OCI-LY1 (cell line): Measurements from ENCODE around the gene ISX.

Experiments used
- H2AFZ ChIP-seq: fragments of 200-600 bp; sonication (generic), shearing (Covaris generic); 2 replicates; pipeline ENCODE4 v1.6.0; 2014; ENCODE audit warnings: antibody characterized with exemption, mild to moderate bottlenecking, low read length
- H3F3A ChIP-seq: fragments of 200-600 bp; sonication (generic), shearing (Covaris generic); 2 replicates; pipeline ENCODE4 v1.6.0; 2014; ENCODE audit warnings: mild to moderate bottlenecking, antibody characterized with exemption, low read length, moderate library complexity; ENCODE audit not compliant: insufficient read depth
- H3K27ac ChIP-seq: fragments of 200-600 bp; sonication (generic); 2 replicates; pipeline ENCODE4 v1.5.1; 2014; ENCODE audit warnings: low read length, mixed run types, mild to moderate bottlenecking, low read depth; ENCODE audit not compliant: poor library complexity, severe bottlenecking
- H3K27me3 ChIP-seq: fragments of 200-600 bp; sonication (generic); 2 replicates; pipeline ENCODE4 v1.6.0; 2014; ENCODE audit warnings: antibody characterized with exemption, mild to moderate bottlenecking, low read length, moderate library complexity; ENCODE audit not compliant: insufficient read depth
- H3K36me3 ChIP-seq: fragments of 200-600 bp; sonication (generic); 2 replicates; pipeline ENCODE4 v1.6.1; 2014; ENCODE audit warnings: mild to moderate bottlenecking, antibody characterized with exemption, low read length, moderate library complexity, mixed read lengths; ENCODE audit not compliant: insufficient read depth
- H3K4me1 ChIP-seq: fragments of 200-600 bp; sonication (generic); 2 replicates; pipeline ENCODE4 v1.5.1; 2014; ENCODE audit warnings: mild to moderate bottlenecking, low read length, moderate library complexity; ENCODE audit not compliant: insufficient read depth, severe bottlenecking
- H3K4me2 ChIP-seq: fragments of 200-600 bp; sonication (generic), shearing (Covaris generic); 2 replicates; pipeline ENCODE4 v1.6.1; 2014; ENCODE audit warnings: low read length
- H3K4me3 ChIP-seq: fragments of 200-600 bp; sonication (generic); 2 replicates; pipeline ENCODE4 v1.5.1; 2014; ENCODE audit warnings: low read length, low read depth, mild to moderate bottlenecking, mixed read lengths; ENCODE audit not compliant: poor library complexity, severe bottlenecking
- H3K79me2 ChIP-seq: fragments of 200-600 bp; shearing (Covaris generic); 2 replicates; pipeline ENCODE4 v1.6.1; 2016; ENCODE audit warnings: mixed run types, low read length, mixed read lengths; ENCODE audit not compliant: insufficient read depth
- H3K9ac ChIP-seq: fragments of 200-600 bp; sonication (generic), shearing (Covaris generic); 2 replicates; pipeline ENCODE4 v1.6.1; 2014; ENCODE audit warnings: mild to moderate bottlenecking, low read length, mixed read lengths
- H3K9me2 ChIP-seq: fragments of 200-600 bp; sonication (generic), shearing (Covaris generic); 2 replicates; pipeline ENCODE4 v1.6.1; 2014; ENCODE audit warnings: low read depth, mild to moderate bottlenecking, low read length, mixed read lengths
- H3K9me3 ChIP-seq: fragments of 200-600 bp; shearing (Covaris generic); 2 replicates; pipeline ENCODE4 v1.6.1; 2014; ENCODE audit warnings: low read length, mixed read lengths
- H4K20me1 ChIP-seq: fragments of 200-600 bp; sonication (generic), shearing (Covaris generic); 2 replicates; pipeline ENCODE4 v1.6.0; 2016; ENCODE audit warnings: mild to moderate bottlenecking, low read length; ENCODE audit not compliant: insufficient read depth
- EZH2 ChIP-seq: fragments of 200-600 bp; sonication (generic), shearing (Covaris generic); IDR thresholded peaks from 2 replicates; pipeline ENCODE4 v1.8.0; 2017; ENCODE audit warnings: borderline replicate concordance, mixed run types, mild to moderate bottlenecking, antibody characterized with exemption, low read length, moderate library complexity, mixed read lengths
- TF ChIP-seq, protein P1 (sequence below): fragments of 200-600 bp; sonication (generic), shearing (Covaris generic); IDR thresholded peaks from 2 replicates; pipeline ENCODE4 v1.5.1; 2017; ENCODE audit warnings: mild to moderate bottlenecking, antibody characterized with exemption, low read length, moderate library complexity, mixed read lengths

Gene ISX

DNA sequence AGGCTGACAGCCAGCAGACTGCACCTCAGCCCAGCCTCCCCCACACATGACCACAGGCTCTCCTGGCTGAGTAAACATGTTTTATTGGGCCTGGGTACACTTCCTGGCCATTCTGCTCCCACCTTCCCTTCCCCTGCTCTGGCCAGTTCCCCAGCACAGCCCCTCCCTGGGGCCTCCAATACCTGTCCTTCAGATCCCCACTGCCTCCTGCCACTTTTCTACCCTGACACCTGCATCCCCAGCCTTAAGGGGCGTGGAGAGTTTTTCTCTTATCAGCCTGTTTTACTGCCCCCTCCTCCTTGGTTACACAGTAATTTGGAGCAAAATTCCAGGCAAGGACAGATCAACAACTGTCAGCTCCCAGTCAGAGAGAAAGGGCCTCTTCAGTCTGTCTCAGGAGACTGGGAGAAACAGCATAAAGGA lies at the start of gene ISX:
Gene ISX, plus strand, starts transcription at position 363 of the 423 bp plus-strand sequence. CDS start 930 bp downstream, outside the sequence.
- Histone ChIP-seq H3K9ac (no peak within 1 kb of the TSS), H3K27ac (no peak within 1 kb of the TSS), H3K4me2 (no peak within 1 kb of the TSS), H3K27me3 (no peaks in the 10 kb centered on the region), H3K79me2 (no peaks in the 10 kb centered on the region), H3K4me1 (no peaks in the 10 kb centered on the region), H3K9me3 (no peaks in the 10 kb centered on the region), H3F3A (no peaks in the 10 kb centered on the region), H4K20me1 (no peaks in the 10 kb centered on the region), H3K4me3 (no peak within 1 kb of the TSS), H3K36me3 (no peaks in the 10 kb centered on the region), H2AFZ (no peak within 1 kb of the TSS), H3K9me2 (no peaks in the 10 kb centered on the region)
- TF ChIP-seq EZH2: no peak
- TF ChIP-seq, protein P1, sequence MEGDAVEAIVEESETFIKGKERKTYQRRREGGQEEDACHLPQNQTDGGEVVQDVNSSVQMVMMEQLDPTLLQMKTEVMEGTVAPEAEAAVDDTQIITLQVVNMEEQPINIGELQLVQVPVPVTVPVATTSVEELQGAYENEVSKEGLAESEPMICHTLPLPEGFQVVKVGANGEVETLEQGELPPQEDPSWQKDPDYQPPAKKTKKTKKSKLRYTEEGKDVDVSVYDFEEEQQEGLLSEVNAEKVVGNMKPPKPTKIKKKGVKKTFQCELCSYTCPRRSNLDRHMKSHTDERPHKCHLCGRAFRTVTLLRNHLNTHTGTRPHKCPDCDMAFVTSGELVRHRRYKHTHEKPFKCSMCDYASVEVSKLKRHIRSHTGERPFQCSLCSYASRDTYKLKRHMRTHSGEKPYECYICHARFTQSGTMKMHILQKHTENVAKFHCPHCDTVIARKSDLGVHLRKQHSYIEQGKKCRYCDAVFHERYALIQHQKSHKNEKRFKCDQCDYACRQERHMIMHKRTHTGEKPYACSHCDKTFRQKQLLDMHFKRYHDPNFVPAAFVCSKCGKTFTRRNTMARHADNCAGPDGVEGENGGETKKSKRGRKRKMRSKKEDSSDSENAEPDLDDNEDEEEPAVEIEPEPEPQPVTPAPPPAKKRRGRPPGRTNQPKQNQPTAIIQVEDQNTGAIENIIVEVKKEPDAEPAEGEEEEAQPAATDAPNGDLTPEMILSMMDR: no peak

DNA sequence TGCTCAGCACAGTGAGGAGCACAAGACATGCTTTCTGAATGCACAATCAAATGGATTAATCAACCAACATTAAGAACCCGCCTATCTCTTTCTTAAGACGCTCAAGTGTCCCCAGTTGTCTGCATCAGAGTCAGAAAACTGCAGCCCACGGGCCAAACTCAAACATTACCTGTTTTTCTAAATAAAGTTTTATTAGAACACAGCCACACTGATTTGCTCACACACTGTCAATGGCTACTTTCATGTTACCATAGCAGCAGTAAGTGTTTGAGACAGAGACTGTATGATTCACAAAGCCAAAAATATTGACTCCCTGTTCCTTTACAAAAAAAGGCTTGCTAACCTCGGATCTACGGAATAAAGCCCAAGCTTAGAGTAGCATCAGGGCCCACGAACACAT lies 49.0 kb upstream of the ISX start:
- H3K4me3 ChIP-seq: no peak overlapping the region

DNA sequence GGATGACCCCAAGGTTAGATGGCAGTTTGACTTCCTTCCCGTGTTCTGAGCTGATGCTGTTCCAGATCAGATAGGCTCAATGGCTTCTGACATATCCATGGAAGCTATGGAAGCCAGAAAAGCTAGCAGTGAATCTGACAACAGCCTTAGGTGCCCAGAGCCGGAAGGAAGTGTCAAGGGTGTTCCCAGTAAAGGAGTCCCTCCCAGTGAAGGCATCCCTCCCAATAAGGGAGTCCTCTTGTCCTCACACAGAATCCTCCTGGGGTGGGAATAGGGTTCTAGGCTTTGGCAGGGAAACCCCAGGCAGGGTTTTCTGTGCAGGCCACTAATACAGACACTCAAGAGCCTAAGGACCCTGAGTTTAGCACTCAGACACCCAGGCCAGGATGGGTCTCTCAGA lies 47.0 kb upstream of the ISX start:
- no peaks in the 10 kb centered on the region for H3K79me2 ChIP-seq
- no peak overlapping the region for H3K27ac ChIP-seq
- peaks cover 5% of the 10 kb centered on the region; the same call in 1 of the 2 replicates for H3K27me3 ChIP-seq
- no peaks in the 10 kb centered on the region for H3F3A ChIP-seq
- no peaks in the 10 kb centered on the region for H3K4me1 ChIP-seq
- H3K9me2 ChIP-seq: no peaks in the 10 kb centered on the region
- H3K4me3 ChIP-seq: no peak overlapping the region
- H3K4me2 ChIP-seq: no peak overlapping the region
- no peaks in the 10 kb centered on the region for H3K9me3 ChIP-seq
- no peak overlapping the region for H3K9ac ChIP-seq
- H4K20me1 ChIP-seq: no peaks in the 10 kb centered on the region
- no peak overlapping the region for H2AFZ ChIP-seq
- H3K36me3 ChIP-seq: no peaks in the 10 kb centered on the region
- no peak for TF ChIP-seq EZH2
- TF ChIP-seq, protein P1: no peak

More for the DNA sequence above, 49.0 kb upstream of the ISX start:
- H3K36me3 ChIP-seq: no peaks in the 10 kb centered on the region
- no peaks in the 10 kb centered on the region for H4K20me1 ChIP-seq
- no peaks in the 10 kb centered on the region for H3K9me3 ChIP-seq
- H3F3A ChIP-seq: no peaks in the 10 kb centered on the region
- no peaks in the 10 kb centered on the region for H3K4me1 ChIP-seq
- no peaks in the 10 kb centered on the region for H3K79me2 ChIP-seq
- TF ChIP-seq EZH2: no peak
- TF ChIP-seq, protein P1: no peak
- H3K27me3 ChIP-seq: peaks cover 5% of the 10 kb centered on the region; the same call in 1 of the 2 replicates
- no peak overlapping the region for H3K9ac ChIP-seq
- no peaks in the 10 kb centered on the region for H3K9me2 ChIP-seq
- H2AFZ ChIP-seq: no peak overlapping the region
- H3K27ac ChIP-seq: no peak overlapping the region
- H3K4me2 ChIP-seq: no peak overlapping the region
